HTR-8/SVneo (cell line): Measurements from ENCODE around the gene IFITM10.
A peak's percentile ranks its signal among the peaks of the same experiment; 100 is the strongest.

ENCODE experiments used
- DNase-seq: peaks from one replicate; pipeline ENCODE4 v3.0.0; 2011; ENCODE audit warnings: low spot score, mixed read lengths; ENCODE audit not compliant: insufficient read length
- FAIRE-seq: peaks from 2 replicates; lab custom pipeline; 2011; peaks lifted over from hg19 to GRCh38; lab: Jason Lieb, UNC

The IFITM10 gene

DNA sequence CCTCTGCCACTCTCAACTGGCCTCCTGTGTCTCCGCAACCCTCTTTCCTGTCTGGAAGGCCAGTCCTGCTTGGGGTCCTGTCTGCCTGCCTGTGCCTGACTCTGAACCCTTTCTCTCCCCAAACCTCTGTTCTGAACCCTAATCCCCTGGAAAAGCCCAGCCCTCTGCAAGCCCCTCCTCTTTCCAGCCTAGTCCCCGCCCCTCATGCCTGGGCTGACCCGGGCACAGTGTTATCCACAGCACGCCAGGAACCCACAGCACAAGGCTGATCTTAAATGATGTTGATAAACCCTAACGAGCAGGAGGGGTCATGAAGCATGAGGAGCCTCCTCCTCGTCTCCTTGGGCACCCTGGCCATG, at the start of gene IFITM10:
Gene IFITM10 (minus strand): TSS at position 115 of the 359 bp plus-strand sequence. CDS start 153 bp downstream, outside the sequence.
- DNase-seq (no peak), FAIRE-seq (no peak)

DNA sequence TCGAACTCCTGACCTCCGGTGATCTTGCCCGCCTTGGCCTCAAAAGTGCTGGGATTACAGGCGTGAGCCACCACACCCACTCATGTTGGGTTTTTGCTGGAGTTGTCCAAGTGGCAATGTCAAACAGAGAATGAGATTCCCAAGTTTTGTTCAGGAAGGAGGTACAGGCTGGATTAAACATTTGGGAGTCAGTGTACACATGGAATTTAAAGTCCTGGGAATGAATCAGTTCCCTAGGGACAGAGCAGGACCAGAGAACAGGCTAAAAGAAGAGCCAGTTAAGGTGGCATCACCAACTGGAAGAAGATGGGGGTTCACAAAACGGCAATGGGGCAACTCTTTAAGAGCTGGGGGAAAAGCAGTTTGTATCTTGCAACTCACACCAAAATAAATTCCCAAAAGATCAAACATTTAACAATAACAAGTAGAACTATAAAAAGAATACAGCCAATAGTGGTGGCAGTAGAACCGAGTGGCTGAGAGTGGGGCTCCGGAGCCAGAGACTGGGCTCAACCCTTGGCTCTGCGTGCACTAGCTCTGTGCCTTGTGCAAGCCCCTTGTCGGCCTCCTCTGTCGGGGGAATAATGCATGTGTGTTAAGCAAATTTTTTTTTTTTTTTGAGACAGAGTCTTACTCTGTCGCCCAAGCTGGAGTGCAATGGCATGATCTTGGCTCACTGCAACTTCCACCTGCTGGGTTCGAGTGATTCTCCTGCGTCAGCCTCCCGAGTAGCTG, 47.2 kb upstream of the IFITM10 start:
- DNase-seq (no peak), FAIRE-seq (no peak)

DNA sequence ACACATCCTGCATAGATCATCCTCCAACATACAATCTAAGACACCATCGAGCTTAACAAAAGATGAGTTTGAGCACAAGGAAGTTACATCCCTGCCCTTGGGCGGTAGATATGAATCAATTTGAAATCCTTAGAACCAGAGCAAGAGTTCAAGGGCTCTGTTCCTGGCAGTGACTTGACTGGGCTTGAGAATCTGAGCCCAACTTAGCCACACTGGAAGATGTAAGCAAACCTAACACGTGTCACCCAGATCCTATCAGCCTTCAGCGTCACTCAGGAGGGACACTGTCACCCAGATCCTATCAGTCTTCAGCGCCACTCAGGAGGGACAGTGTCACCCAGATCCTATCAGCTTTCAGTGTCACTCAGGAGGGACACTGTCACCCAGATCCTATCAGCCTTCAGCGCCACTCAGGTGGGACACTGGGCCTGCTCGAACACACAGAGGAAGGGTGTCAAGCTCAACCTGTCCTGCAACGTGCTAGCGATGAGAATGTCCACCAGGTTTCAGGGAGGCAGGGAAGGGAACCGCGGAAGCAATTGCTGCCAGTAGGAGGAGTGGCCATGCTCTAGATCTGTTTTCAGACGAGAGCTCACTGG, 46.1 kb upstream of the IFITM10 start:
- no peak for FAIRE-seq

DNA sequence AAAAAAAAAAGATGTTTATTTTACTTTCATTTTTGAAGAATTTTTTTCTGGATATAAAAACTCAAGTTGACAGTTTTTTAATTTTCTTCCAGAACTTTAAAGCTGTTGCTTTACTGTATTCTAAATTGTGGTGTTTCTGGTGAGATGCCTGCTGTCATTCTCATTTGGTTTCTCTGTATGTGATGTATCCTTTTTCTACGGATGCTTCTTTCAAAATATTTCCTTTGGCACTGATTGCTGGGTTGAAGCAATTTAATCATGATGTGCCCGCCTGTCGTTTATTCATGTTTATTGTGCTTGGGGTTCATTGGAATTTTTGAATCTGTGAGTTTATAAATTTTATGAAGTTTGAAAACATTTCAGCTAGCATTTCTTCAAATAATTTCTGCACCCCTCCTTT, 42.7 kb upstream of the IFITM10 start:
- no peak for FAIRE-seq
- DNase-seq, result no peak

More for the DNA sequence above, 46.1 kb upstream of the IFITM10 start:
- no peak for DNase-seq

DNA sequence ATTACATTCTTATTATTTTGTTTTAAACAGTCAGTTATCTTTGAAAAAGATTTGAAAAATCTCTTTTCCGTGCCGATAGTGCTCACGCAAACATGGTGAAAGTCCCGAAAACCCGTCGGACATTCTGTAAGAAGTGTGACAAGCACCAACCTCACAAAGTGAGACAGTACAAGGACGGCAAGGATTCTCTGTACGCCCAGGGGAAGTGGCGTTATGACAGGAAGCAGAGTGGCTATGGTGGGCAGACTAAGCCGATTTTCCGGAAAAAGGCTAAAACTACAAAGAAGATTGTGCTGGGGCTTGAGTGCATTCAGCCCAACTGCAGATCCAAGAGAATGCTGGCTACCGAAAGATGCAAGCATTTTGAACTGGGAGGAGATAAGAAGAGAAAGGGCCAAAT, 42.1 kb upstream of the IFITM10 start:
- no peak for DNase-seq
- FAIRE-seq, result no peak

DNA sequence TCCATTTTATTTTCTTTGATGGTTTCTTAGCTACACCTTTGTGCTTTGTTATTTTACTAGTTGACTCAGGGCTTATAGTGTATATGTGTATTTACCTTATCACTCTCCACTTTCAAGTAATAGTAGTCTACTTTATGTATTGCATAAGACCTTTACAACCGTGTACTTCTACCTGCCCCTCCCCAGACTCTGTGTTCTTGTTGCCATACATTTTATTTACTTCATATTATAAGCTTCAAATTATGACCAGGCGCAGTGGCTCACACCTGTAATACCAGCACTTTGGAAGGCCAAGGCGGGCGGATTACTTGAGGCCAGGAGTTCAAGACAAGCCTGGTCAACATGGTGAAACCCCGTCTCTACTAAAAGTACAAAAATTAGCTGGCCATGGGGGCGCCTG, 41.5 kb upstream of the IFITM10 start:
- FAIRE-seq (no peak), DNase-seq (no peak)

DNA sequence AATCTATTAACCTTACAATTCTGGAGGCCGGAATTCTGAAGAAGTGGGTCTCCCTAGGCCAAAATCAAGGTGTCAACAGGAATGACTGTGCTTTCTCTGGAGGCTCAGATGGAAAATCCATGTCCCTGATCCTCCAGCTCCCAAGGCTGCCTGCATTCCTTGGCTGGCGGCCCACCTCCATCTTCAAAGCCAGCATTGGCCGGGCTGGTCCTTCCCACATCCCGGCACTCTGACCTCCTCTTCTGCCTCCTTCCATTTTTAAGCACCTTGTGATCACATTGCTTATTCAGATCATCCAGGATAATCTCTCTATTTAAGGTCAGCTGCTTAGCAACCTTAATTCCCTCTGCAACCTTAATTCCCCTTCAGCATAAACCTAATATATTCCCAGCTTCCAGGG, 36.1 kb upstream of the IFITM10 start:
- FAIRE-seq, result no peak
- no peak for DNase-seq

DNA sequence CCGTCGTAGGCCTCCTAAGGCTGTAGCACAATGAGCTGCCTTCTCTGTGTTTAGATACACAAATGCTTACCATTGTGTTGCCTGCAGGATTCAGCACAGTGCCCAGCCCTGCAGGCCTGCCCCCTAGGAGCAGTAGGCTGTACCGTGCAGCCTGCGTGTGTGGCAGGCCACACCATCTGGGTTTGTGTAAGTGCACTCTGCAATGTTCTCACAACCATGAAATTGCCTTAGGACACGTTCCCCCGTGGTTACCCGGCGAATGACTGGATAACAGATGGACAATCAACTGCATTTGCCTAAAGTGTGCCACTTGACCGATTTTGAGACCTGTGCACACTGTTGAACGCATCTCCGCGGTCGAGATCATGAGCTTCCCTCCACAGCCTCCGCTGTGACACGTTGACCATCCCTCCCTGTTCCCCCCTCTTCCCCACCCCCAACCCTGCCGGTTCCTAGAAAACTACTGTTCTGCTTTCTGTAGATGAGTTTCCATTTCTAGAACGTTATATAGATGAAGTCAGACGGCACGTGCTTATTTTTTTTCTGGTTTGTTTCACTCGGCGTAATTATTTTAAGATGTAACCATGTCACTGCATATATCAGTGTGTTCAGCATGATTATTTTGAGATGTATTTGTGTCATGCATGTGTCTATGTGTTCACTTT, 35.5 kb upstream of the IFITM10 start:
- no peak for DNase-seq
- peak; percentile 44 for FAIRE-seq

DNA sequence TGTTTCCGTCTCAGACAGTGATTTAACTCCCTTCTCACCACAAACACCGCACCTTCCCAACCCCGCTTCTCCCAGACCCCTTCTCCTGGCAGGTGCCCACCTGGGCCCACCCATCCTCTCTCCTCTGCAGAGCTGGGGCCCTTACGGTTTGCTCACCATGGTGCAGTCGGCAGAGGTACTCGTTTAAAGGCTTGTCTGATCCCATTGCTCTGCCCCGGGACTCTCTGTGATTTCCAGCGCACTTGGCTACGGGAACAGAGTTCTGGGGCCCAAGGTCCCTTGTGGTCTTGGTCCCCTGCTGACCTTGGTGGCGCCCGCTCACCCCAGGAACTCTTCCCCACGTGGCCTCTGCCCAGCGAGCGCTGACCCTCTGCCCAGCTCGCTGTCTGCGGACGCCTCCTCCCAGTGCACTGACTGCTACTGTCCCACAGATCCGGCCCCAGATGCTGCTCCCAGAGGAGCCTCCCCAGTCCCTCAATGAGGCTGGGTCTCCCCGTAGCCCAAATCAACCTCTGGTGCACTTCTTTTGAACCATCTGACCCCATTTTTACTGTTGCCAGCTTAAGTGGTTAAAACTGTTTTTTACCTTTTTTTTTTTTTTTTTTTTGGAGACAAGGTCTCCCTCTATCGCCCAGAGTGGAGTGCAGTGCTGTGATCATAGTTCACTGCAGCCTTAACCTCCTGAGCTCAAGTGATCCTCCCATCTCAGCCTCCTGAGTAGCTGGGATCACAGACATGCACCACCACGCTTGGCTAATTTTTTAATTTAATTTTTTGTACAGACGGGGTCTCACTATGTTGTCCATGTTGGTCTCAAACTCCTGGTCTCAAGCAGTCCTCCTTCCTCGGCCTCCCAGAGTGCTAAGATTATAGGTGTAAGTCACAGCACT, 34.6 kb upstream of the IFITM10 start:
- FAIRE-seq (no peak), DNase-seq (no peak)

DNA sequence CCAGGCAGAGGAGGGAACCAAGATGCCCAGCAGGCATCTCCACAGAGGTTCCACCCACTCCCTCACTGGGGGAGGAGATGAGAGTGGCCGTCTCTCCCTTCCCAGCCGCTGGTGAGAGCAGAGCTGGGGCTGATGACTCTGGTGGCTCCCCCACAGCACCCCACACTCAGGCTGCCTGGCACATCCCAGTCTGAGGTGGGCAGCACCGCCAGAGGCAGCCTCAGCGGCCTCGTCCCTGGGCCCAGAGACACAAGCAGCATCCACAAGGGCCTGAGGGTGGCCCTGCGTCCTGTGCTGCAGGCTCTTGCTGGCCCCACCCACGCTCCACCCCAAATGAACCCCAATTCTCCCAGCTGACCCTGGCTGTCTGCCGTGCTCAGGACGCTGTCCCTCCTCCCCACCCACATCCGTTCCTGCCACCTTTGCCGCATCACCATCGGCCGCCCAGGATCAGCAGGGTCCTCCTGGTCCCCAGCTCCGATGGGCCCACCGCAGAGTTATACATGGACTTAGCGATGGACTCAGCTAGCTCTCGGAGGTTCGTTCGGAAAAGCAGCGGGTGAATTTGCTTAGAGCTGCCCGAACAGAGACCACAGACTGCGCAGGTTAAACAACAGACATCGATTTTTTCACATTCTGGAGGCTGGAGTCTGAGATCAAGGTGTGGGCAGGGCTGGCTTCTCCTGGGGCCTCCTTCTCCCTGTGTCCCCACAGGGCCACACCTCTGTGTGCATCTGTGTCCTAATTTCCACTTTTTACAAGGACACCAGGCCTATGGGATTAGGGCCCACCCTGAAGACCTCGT, 33.5 kb upstream of the IFITM10 start:
- DNase-seq (no peak), FAIRE-seq (no peak)

DNA sequence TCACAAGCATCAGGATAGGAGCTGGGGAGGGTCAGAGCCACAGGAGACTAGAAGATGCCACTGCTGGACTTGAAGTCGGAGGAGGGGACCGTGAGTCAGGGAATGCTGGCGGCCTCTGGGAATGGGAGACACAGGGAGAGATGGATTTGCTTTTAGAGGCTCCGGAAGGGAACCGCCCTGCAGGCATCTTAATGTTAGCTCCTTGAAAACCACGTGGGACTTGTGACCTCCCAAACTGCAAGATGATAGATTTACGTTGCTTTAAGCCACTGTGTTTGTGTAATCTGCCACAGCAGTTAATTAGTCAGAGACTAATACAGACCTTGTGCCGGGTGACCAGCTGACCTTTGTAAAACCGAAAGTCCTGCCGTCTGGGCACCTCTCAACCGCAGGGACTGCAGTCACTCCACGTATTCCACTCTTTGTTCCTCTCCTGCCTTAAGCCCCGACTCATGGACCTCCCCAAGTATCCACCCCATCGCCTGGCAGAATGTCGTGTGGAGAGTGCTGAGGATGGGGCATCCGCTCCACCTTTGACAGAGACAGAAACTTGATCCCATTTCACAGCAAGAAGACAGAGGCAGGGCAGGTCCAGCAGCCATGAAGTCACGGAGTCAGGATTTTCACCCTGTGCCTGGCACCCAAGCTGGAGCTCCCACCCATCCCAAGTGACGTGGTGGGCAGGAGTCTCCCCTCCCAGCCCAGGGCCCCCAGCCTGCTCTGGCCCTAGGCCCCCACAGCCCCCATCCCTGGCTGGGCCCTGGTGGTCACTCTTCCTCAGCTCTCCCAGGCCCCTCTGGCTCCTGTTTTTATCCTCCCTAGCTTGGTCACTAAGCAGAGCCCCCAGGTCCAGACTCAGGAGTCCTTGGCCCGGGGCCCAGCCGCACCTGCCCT, 32.7 kb upstream of the IFITM10 start:
- FAIRE-seq (peak; percentile 26), DNase-seq (peak; percentile 47)

DNA sequence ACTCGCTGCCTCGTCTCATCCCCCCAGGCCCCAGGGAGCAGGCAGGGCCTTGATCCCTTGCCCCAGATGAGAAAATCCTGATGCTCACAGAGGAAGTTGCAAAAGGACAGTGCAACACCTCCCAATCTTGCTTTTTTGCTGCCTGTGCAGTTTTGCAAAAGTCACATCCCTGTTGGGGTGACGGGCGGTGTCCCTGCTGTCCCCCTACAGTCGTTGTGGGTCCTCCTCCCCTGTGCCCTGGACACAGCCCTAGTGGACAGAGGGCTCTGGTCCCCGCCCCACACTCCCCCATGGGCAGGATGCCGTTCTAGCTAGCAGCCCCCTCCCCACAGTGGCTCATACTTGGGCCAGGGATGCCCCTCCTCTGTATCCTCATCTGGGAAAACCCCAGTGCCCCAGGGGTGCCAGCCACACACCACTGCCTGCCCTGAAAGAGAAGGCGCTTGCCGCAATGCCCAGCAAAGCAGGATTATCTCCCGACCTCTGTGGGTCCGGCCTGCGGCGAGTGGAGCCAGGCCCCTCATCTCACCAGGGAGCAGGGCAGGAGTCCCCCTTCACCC, 31.7 kb upstream of the IFITM10 start:
- DNase-seq, result no peak
- no peak for FAIRE-seq

DNA sequence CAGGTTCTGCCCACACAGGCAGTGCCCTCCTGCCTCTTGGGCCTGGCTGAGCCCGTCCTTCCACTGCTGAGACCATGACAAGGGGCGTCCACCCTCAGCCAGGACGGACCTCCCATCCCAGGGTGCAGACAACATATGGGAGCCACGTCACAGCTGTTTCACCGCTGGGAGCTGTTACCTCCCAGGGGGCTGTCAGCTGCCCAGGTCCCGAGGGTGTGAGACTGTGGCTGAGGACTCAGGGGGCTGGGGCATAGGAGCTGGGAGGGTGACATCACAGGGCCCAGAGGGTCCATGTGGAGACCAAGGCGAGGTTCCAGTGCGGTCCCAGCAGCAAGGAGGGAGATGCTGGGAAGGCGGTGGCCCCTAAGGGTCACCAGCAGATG, 31.2 kb upstream of the IFITM10 start:
- FAIRE-seq, result no peak
- no peak for DNase-seq

DNA sequence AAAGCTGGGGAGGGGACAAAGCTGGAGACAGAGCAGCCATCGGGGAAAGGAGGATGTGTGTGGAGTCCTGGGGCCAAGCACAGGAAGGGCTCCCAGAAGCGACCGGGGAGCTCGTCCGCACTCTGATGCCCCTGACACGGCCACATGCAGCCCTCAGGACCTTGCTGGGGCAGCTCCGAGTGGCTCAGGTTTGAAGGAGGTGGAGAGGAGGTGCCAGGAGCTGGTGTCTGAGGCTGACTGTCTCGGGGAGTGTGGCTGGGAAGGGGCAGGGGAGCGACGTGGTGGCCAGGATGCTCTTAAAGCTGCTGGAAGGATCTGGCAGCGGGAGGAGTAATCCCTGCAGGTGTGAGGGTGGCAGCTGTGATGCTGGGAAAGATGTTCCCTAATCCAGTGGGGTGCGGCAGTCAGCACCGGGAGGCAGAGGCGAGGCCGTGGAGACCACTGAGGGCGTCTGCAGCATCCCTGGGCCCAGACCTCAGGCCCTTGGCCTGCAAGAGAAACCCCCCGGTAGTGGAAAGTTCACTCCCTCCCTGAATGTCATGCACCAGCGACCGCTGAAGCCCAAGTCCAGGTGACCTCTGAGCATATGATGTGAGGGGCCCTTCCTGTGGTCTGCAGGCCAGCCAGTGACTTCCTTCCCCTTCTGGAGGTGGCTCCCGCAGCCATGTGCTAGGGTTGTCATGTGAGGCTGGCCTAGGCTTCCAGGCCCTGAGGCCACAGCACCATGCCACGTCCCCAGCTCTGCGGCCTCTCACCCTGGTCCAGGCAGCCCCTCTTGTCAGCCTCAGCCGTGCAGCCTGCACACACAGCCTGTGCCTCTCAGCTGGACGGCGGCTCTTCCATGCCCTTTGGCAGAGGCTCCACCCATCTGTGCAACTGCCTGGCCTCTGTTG, 30.6 kb upstream of the IFITM10 start:
- DNase-seq, result no peak
- no peak for FAIRE-seq

DNA sequence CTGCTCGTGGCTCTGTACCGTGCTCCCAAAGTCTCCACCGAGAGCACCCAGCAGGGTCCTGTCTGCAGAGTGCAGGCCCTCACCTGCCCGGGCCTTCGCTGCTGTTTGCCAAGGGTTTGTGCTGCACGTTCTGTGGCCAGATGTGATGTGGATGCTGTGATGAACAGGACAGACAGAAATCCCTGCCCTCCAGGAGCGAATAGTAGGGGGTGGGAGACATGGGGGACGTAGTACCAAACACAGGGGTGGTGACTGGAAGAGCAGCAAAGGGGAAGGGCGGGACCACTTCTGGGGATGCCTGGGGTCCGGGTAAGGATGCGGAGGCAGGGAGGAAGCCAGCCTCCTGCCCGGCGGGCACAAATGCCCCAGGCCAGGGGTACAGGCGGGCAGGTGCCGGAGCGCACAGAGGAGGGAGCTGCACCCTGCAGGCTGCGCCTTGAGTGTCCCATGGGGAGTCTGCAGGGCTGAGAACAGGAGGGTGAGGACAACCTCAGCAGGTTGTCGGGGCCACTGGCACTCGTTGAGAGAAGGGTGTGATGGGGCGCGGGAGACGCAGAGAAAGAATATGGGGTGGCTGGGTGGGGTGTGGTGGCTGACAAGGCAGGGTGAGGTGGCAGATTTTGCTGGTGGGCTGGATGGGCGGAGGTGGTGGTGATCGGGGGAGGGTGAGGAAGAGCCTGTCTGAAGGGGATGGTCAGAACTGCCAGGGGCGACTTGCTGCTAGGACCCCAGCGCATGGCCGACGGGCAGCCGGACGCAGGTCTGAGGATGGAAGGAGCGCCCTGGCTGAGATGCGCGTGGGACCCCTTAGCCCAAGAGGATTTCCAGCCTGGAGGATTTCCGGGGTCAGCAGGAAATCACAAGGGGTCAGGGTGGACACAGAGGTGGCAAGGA, 29.7 kb upstream of the IFITM10 start:
- FAIRE-seq (no peak), DNase-seq (no peak)

DNA sequence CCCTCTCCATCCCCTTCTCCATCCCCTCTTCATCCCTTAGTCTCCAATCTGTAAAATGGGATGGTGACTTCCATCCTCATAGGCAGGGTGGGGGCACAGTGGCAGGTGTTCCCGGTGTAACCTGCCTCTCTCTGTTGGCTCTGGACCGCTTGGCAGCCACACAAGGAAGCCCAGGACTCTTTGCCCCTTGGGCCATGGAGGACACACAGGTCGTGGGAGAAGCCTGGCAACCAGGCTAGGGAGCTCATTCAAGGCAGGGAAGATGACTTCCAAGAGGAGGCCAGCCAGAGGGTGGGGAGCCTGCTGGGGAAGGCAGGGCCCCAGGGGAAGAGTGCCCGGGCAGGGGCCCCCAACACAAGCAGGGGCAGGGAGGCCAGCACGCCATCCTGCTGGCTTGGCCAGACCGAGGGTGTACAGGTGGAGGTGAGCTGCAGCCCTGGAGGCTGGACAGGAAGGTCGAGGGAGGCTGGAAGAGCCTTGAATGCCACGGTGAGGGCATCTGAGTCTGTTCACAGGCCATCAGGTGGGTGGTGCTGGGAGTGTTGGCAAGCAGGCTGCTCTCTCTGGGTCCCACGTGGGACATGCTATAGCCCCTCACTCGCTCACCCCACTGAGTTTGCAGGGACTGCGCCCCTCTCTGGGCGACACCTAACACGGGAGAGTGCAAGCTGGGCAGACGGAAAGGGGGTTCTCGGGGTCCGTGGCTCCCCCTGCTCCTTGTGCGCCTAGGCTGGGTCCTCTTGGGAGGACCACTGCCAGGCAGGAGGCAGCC, 28.8 kb upstream of the IFITM10 start:
- DNase-seq (no peak), FAIRE-seq (no peak)
